WI38 (cell line): Measurements from ENCODE around the gene MTCL1.

Source experiments
- H3K4me3 ChIP-seq: 2 replicates; pipeline ENCODE4 v1.5.1; 2011; ENCODE audit warnings: low read depth, mild to moderate bottlenecking, control low read depth, low read length
- CTCF ChIP-seq: IDR thresholded peaks from 2 replicates; pipeline ENCODE4 v1.5.1; 2012; ENCODE audit warnings: low read depth, mild to moderate bottlenecking, control low read depth, low read length

The MTCL1 gene

GRCh38 chr18:8713691-8714090 is 8.3 kb downstream of the MTCL1 start:
- no peak overlapping the region for H3K4me3 ChIP-seq
- no peak for TF ChIP-seq CTCF

- no peak overlapping the region for H3K4me3 ChIP-seq
- no peak for TF ChIP-seq CTCF
Observed at GRCh38 chr18:8715599-8715998, 10.2 kb downstream of the MTCL1 start.

GRCh38 chr18:8717011-8717770 is 11.8 kb downstream of the MTCL1 start:
- no peak for TF ChIP-seq CTCF
- no peak overlapping the region for H3K4me3 ChIP-seq

- no peak overlapping the region for H3K4me3 ChIP-seq
- TF ChIP-seq CTCF = no peak
Observed at GRCh38 chr18:8718401-8718913, 13.1 kb downstream of the MTCL1 start.

GRCh38 chr18:8719192-8719591 is 13.8 kb downstream of the MTCL1 start:
- no peak for TF ChIP-seq CTCF
- no peak overlapping the region for H3K4me3 ChIP-seq

- no peak for TF ChIP-seq CTCF
- no peak overlapping the region for H3K4me3 ChIP-seq
Observed at GRCh38 chr18:8720141-8720540, 14.8 kb downstream of the MTCL1 start.

GRCh38 chr18:8721094-8721669 is 15.8 kb downstream of the MTCL1 start:
- H3K4me3 ChIP-seq = no peak overlapping the region
- no peak for TF ChIP-seq CTCF
